ENCODE results near the gene CYP2A7. TPM values are rescaled to one million over a fixed set of nuclear protein-coding genes. Genes with fewer than 3 reads are reported as not detected.
"Not testable (repeated sequence)": the region's sequence is repeated elsewhere in the genome, so short reads cannot be mapped to it uniquely, and the experiment has no call there.

Gene CYP2A7
- total RNA-seq, 2 experiments from 2014 or later: not detected

- H3K4me1 Mint-ChIP-seq (ENCODE audit: low read depth); H3K4me3 Mint-ChIP-seq; DNase-seq; H3K27ac Mint-ChIP-seq; H3K36me3 Mint-ChIP-seq (ENCODE audit: low read depth); CTCF ChIA-PET; intact Hi-C loops (cut with micrococcal nuclease): not testable (repeated sequence)
- Mint-ChIP-seq H3K27me3 (ENCODE audit: low read depth) (peaks cover 13% of the 10 kb centered on the region), H3K9me3 (peaks cover 45% of the 10 kb centered on the region)
Measured at GRCh38 chr19:40918303-40918702, 36.3 kb upstream of the CYP2A7 start.

GRCh38 chr19:40908976-40909375, 26.9 kb upstream of the CYP2A7 start:
- peak; percentile 71 for DNase-seq
- intact Hi-C loops (cut with micrococcal nuclease): loop anchor here (1.0 to 5.0 kb wide), 5 partner anchors 34 to 247 kb away; partner anchors contain the start of genes ACTMAP and SNRPA

GRCh38 chr19:40907968-40908735, 26.1 kb upstream of the CYP2A7 start:
- intact Hi-C loops (cut with micrococcal nuclease): loop anchor here (2.0 to 5.0 kb wide), 4 partner anchors 33 to 246 kb away; partner anchors contain the start of genes ACTMAP and SNRPA
- no peak overlapping the region for H3K27ac Mint-ChIP-seq
- H3K36me3 Mint-ChIP-seq (ENCODE audit: low read depth): no peaks in the 10 kb centered on the region
- CTCF ChIA-PET: interaction anchor here (0.6 to 3.0 kb wide), 6 partner anchors 14 to 470 kb away, joined by 3 to 10 read pairs (median 3); partner anchors contain the start of gene CYP2A6
- H3K9me3 Mint-ChIP-seq: no peaks in the 10 kb centered on the region
- peak; percentile 75 for DNase-seq
- peak overlapping the region; percentile 71 for H3K4me3 Mint-ChIP-seq
- H3K4me1 Mint-ChIP-seq (ENCODE audit: low read depth): peaks cover 11% of the 10 kb centered on the region
- peaks cover 2% of the 10 kb centered on the region for H3K27me3 Mint-ChIP-seq (ENCODE audit: low read depth)

More at GRCh38 chr19:40908976-40909375, 26.9 kb upstream of the CYP2A7 start:
- Mint-ChIP-seq H3K4me3 (peak overlapping the region; percentile 71), H3K4me1 (ENCODE audit: low read depth) (peaks cover 11% of the 10 kb centered on the region), H3K27ac (no peak overlapping the region), H3K9me3 (peaks cover 6% of the 10 kb centered on the region), H3K36me3 (ENCODE audit: low read depth) (no peaks in the 10 kb centered on the region), H3K27me3 (ENCODE audit: low read depth) (peaks cover 8% of the 10 kb centered on the region)
- CTCF ChIA-PET: interaction anchor here (0.6 to 3.0 kb wide), 3 partner anchors 59 to 246 kb away, joined by 3 to 10 read pairs (median 3); partner anchors contain the start of gene CYP2A6

GRCh38 chr19:40906512-40906911, 24.5 kb upstream of the CYP2A7 start:
- Mint-ChIP-seq H3K4me1 (ENCODE audit: low read depth) (peaks cover 11% of the 10 kb centered on the region), H3K9me3 (no peaks in the 10 kb centered on the region), H3K36me3 (ENCODE audit: low read depth) (no peaks in the 10 kb centered on the region), H3K4me3 (no peak overlapping the region), H3K27me3 (ENCODE audit: low read depth) (peaks cover 2% of the 10 kb centered on the region), H3K27ac (no peak overlapping the region)
- DNase-seq: no peak
- intact Hi-C loops (cut with micrococcal nuclease): loop anchor here (5.0 kb wide), 1 partner anchor 244 kb away; no protein-coding TSS in a partner anchor
- CTCF ChIA-PET: interaction anchor here (3.0 kb wide), 1 partner anchor 243 kb away, joined by 10 read pairs; no protein-coding TSS in a partner anchor

GRCh38 chr19:40904673-40905156, 22.7 kb upstream of the CYP2A7 start:
- H3K27ac Mint-ChIP-seq; H3K9me3 Mint-ChIP-seq; H3K36me3 Mint-ChIP-seq (ENCODE audit: low read depth); H3K4me3 Mint-ChIP-seq; H3K27me3 Mint-ChIP-seq (ENCODE audit: low read depth); DNase-seq: not testable (repeated sequence)
- CTCF ChIA-PET: interaction anchor here (0.8 kb wide), 1 partner anchor 21 kb away, joined by 3 read pairs; no protein-coding TSS in a partner anchor
- intact Hi-C loops (cut with micrococcal nuclease): loop anchor here (5.0 kb wide), 1 partner anchor 242 kb away; no protein-coding TSS in a partner anchor
- H3K4me1 Mint-ChIP-seq (ENCODE audit: low read depth): peaks cover 21% of the 10 kb centered on the region

GRCh38 chr19:40901975-40902750, 20.1 kb upstream of the CYP2A7 start:
- H3K27me3 Mint-ChIP-seq (ENCODE audit: low read depth); H3K36me3 Mint-ChIP-seq (ENCODE audit: low read depth); H3K27ac Mint-ChIP-seq; intact Hi-C loops (cut with micrococcal nuclease); H3K4me3 Mint-ChIP-seq; DNase-seq; H3K9me3 Mint-ChIP-seq: not testable (repeated sequence)
- CTCF ChIA-PET: interaction anchor here (0.6 to 1.1 kb wide), 3 partner anchors 53 to 248 kb away, joined by 3 read pairs; no protein-coding TSS in a partner anchor
- peaks cover 15% of the 10 kb centered on the region for H3K4me1 Mint-ChIP-seq (ENCODE audit: low read depth)

GRCh38 chr19:40900521-40900920, 18.5 kb upstream of the CYP2A7 start:
- H3K4me3 Mint-ChIP-seq; H3K9me3 Mint-ChIP-seq; CTCF ChIA-PET; DNase-seq; H3K27me3 Mint-ChIP-seq (ENCODE audit: low read depth); intact Hi-C loops (cut with micrococcal nuclease); H3K27ac Mint-ChIP-seq; H3K36me3 Mint-ChIP-seq (ENCODE audit: low read depth): not testable (repeated sequence)
- peaks cover 15% of the 10 kb centered on the region for H3K4me1 Mint-ChIP-seq (ENCODE audit: low read depth)

- DNase-seq: peak; percentile 49
- CTCF ChIA-PET; H3K27me3 Mint-ChIP-seq (ENCODE audit: low read depth); H3K36me3 Mint-ChIP-seq (ENCODE audit: low read depth); H3K4me3 Mint-ChIP-seq; H3K9me3 Mint-ChIP-seq; intact Hi-C loops (cut with micrococcal nuclease): not testable (repeated sequence)
- H3K4me1 Mint-ChIP-seq (ENCODE audit: low read depth): peaks cover 15% of the 10 kb centered on the region
- peak overlapping the region; percentile 62 for H3K27ac Mint-ChIP-seq
Measured at GRCh38 chr19:40899964-40900363, 17.9 kb upstream of the CYP2A7 start.

GRCh38 chr19:40896843-40897789, 15.1 kb upstream of the CYP2A7 start:
- H3K27me3 Mint-ChIP-seq (ENCODE audit: low read depth); intact Hi-C loops (cut with micrococcal nuclease); H3K36me3 Mint-ChIP-seq (ENCODE audit: low read depth); H3K9me3 Mint-ChIP-seq; CTCF ChIA-PET; H3K4me3 Mint-ChIP-seq; H3K27ac Mint-ChIP-seq: not testable (repeated sequence)
- peaks cover 15% of the 10 kb centered on the region for H3K4me1 Mint-ChIP-seq (ENCODE audit: low read depth)
- DNase-seq: peak; percentile 8

GRCh38 chr19:40896418-40896796, 14.4 kb upstream of the CYP2A7 start:
- H3K27me3 Mint-ChIP-seq (ENCODE audit: low read depth): peaks cover 7% of the 10 kb centered on the region
- H3K9me3 Mint-ChIP-seq: no peaks in the 10 kb centered on the region
- peaks cover 15% of the 10 kb centered on the region for H3K4me1 Mint-ChIP-seq (ENCODE audit: low read depth)
- H3K4me3 Mint-ChIP-seq: no peak overlapping the region
- no peak overlapping the region for H3K27ac Mint-ChIP-seq
- intact Hi-C loops (cut with micrococcal nuclease): no loop called here
- no peak for DNase-seq
- H3K36me3 Mint-ChIP-seq (ENCODE audit: low read depth): no peaks in the 10 kb centered on the region
- CTCF ChIA-PET: no interaction called here

- no peaks in the 10 kb centered on the region for H3K9me3 Mint-ChIP-seq
- CTCF ChIA-PET: no interaction called here
- H3K36me3 Mint-ChIP-seq (ENCODE audit: low read depth): no peaks in the 10 kb centered on the region
- no peak for DNase-seq
- peaks cover 14% of the 10 kb centered on the region for H3K27me3 Mint-ChIP-seq (ENCODE audit: low read depth)
- no peaks in the 10 kb centered on the region for H3K4me1 Mint-ChIP-seq (ENCODE audit: low read depth)
- H3K27ac Mint-ChIP-seq: no peak overlapping the region
- no peak overlapping the region for H3K4me3 Mint-ChIP-seq
- intact Hi-C loops (cut with micrococcal nuclease): no loop called here
Measured at GRCh38 chr19:40893112-40893511, 11.1 kb upstream of the CYP2A7 start.

Data from activated naive CD4-positive, alpha-beta T cell treated with anti-CD3 and anti-CD28 coated beads for 36 hours (primary cell).